Measurements from ENCODE around the gene TADA3.
A peak's percentile ranks its signal among the peaks of the same experiment; 100 is the strongest.

Gene TADA3

GRCh38 chr3:9792405-9793160 lies at the start of gene TADA3, which contains the start of gene ARPC4:
TADA3 (minus strand) TSS chr3:9792473; CDS start chr3:9791466, 1,007 bp downstream.
ARPC4 (plus strand) TSS chr3:9793082; CDS start chr3:9793122, 40 bp downstream.
- peak; percentile 82 to 88 for DNase-seq (ENCODE audit: extremely low read depth in 1 of 2, low read depth in 1 of 2)

- DNase-seq (ENCODE audit: extremely low read depth in 1 of 2, low read depth in 1 of 2): no peak
These were observed 48.7 kb upstream of the TADA3 start for GRCh38 chr3:9841015-9841414.

GRCh38 chr3:9838856-9839255 lies 46.6 kb upstream of the TADA3 start:
- DNase-seq (ENCODE audit: extremely low read depth in 1 of 2, low read depth in 1 of 2): no peak

- no peak for DNase-seq (ENCODE audit: extremely low read depth in 1 of 2, low read depth in 1 of 2)
These were observed 45.7 kb upstream of the TADA3 start for GRCh38 chr3:9837701-9838582.

GRCh38 chr3:9834520-9835380 lies 42.5 kb upstream of the TADA3 start:
- DNase-seq (ENCODE audit: extremely low read depth in 1 of 2, low read depth in 1 of 2): no peak

GRCh38 chr3:9833078-9833477 lies 40.8 kb upstream of the TADA3 start:
- DNase-seq (ENCODE audit: extremely low read depth in 1 of 2, low read depth in 1 of 2): no peak

GRCh38 chr3:9831253-9831652 lies 39.0 kb upstream of the TADA3 start:
- DNase-seq (ENCODE audit: extremely low read depth in 1 of 2, low read depth in 1 of 2): no peak

- no peak for DNase-seq (ENCODE audit: extremely low read depth in 1 of 2, low read depth in 1 of 2)
These were observed 36.8 kb upstream of the TADA3 start for GRCh38 chr3:9828801-9829755.

GRCh38 chr3:9826815-9827573 lies 34.7 kb upstream of the TADA3 start:
- DNase-seq (ENCODE audit: extremely low read depth in 1 of 2, low read depth in 1 of 2): no peak

GRCh38 chr3:9825451-9826040 lies 33.3 kb upstream of the TADA3 start:
- DNase-seq (ENCODE audit: extremely low read depth in 1 of 2, low read depth in 1 of 2): no peak

- no peak for DNase-seq (ENCODE audit: extremely low read depth in 1 of 2, low read depth in 1 of 2)
These were observed 28.7 kb upstream of the TADA3 start for GRCh38 chr3:9820946-9821345.

- DNase-seq (ENCODE audit: extremely low read depth in 1 of 2, low read depth in 1 of 2): no peak
These were observed 28.3 kb upstream of the TADA3 start for GRCh38 chr3:9820543-9820942.

GRCh38 chr3:9818666-9819335 lies 26.5 kb upstream of the TADA3 start:
- DNase-seq (ENCODE audit: extremely low read depth in 1 of 2, low read depth in 1 of 2): no peak

GRCh38 chr3:9817436-9817835 lies 25.2 kb upstream of the TADA3 start:
- no peak for DNase-seq (ENCODE audit: extremely low read depth in 1 of 2, low read depth in 1 of 2)

GRCh38 chr3:9815986-9816385 lies 23.7 kb upstream of the TADA3 start:
- DNase-seq (ENCODE audit: extremely low read depth in 1 of 2, low read depth in 1 of 2): no peak

- DNase-seq (ENCODE audit: extremely low read depth in 1 of 2, low read depth in 1 of 2): no peak
These were observed 20.7 kb upstream of the TADA3 start for GRCh38 chr3:9812870-9813483.

GRCh38 chr3:9810846-9811245 lies 18.6 kb upstream of the TADA3 start:
- no peak for DNase-seq (ENCODE audit: extremely low read depth in 1 of 2, low read depth in 1 of 2)

GRCh38 chr3:9810433-9810770 lies 18.1 kb upstream of the TADA3 start:
- DNase-seq (ENCODE audit: extremely low read depth in 1 of 2, low read depth in 1 of 2): no peak
